ENCODE measurements around the gene COL21A1.

Gene COL21A1

DNA sequence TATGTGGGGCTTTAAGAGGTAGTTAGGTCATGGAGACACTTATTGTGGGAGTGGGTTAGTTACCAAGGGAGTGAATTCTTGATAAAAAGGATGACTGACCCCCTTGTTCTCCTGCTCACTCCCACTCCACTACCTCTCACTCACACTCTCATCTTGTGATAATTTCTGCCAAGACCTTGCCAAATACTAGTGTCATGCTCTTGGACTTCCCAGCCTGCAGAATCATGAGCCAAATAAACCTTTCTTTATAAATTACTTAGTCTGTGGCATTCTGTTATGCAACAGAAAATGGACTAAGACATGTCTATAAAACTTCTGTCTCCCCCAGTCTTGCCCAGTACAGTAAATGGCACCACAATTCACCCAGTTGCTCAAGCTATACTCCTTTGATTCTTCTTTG is 93.3 kb downstream of the COL21A1 start:
- ChIA-PET CTCF (no interaction called here), POLR2A (no interaction called here)
- TF ChIP-seq, protein P1, sequence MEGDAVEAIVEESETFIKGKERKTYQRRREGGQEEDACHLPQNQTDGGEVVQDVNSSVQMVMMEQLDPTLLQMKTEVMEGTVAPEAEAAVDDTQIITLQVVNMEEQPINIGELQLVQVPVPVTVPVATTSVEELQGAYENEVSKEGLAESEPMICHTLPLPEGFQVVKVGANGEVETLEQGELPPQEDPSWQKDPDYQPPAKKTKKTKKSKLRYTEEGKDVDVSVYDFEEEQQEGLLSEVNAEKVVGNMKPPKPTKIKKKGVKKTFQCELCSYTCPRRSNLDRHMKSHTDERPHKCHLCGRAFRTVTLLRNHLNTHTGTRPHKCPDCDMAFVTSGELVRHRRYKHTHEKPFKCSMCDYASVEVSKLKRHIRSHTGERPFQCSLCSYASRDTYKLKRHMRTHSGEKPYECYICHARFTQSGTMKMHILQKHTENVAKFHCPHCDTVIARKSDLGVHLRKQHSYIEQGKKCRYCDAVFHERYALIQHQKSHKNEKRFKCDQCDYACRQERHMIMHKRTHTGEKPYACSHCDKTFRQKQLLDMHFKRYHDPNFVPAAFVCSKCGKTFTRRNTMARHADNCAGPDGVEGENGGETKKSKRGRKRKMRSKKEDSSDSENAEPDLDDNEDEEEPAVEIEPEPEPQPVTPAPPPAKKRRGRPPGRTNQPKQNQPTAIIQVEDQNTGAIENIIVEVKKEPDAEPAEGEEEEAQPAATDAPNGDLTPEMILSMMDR (IDR thresholded peaks at IDR 0.05; ENCODE audit: insufficient read depth, low read length, missing control alignments): no peak
- DNase-seq (ENCODE audit: low read depth, low spot score): no peak
- H3K4me3 ChIP-seq (ENCODE audit: low read depth, low read length): no peak overlapping the region

DNA sequence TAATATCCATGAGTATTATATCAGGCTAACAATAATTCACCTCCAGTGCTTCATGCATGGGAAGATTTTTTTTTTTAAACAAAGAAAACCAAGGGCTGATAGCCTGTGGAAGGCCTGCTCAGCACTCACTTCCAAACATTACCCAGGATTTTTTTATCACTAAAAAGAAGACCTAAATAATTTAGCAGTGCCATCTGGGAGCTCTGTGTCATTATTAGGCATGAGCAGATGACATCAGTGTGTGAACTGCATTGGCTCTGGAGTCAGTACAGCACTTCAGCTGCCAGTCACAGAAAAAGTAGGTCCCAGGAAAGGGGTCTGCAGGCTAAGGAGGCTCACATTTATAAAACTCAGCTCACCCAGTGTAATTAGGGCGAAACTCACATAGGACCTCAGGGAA is 94.8 kb downstream of the COL21A1 start:
- POLR2A ChIA-PET: no interaction called here
- no peak for DNase-seq (ENCODE audit: low read depth, low spot score)
- CTCF ChIA-PET: no interaction called here
- TF ChIP-seq, protein P1 (IDR thresholded peaks at IDR 0.05; ENCODE audit: insufficient read depth, low read length, missing control alignments): no peak
- H3K4me3 ChIP-seq (ENCODE audit: low read depth, low read length): no peak overlapping the region

DNA sequence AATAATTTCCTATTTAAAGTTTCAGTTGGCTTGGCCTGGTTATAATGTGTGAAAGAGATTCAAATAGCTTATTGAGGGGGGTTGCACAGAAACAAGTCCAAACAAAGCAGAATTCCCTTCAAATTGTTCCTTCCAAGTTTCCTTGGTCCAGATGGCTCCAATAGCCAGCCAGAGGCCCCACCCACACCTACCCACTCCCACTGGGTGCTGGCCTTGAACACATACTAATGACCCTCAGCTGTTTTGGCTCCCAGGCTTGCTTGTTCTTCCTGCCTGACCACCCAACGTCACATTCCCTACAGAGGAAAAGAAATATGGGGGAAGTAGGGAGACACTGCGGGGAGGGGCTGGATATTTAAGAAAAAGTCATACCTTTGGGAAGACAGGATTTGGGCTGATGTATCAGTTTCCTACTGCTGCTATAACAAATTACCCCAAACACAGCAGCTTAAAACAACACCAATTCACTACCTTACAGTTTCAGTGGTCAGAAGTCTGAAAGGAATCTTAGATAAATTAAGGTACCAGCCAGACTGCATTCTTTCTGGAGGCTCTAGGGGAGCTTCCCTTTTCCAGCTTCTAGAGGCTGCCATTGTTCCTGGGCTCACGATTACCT is 95.7 kb downstream of the COL21A1 start:
- no peak for DNase-seq (ENCODE audit: low read depth, low spot score)
- ChIA-PET CTCF (no interaction called here), POLR2A (no interaction called here)
- TF ChIP-seq, protein P1 (IDR thresholded peaks at IDR 0.05; ENCODE audit: insufficient read depth, low read length, missing control alignments): no peak
- H3K4me3 ChIP-seq (ENCODE audit: low read depth, low read length): no peak overlapping the region

DNA sequence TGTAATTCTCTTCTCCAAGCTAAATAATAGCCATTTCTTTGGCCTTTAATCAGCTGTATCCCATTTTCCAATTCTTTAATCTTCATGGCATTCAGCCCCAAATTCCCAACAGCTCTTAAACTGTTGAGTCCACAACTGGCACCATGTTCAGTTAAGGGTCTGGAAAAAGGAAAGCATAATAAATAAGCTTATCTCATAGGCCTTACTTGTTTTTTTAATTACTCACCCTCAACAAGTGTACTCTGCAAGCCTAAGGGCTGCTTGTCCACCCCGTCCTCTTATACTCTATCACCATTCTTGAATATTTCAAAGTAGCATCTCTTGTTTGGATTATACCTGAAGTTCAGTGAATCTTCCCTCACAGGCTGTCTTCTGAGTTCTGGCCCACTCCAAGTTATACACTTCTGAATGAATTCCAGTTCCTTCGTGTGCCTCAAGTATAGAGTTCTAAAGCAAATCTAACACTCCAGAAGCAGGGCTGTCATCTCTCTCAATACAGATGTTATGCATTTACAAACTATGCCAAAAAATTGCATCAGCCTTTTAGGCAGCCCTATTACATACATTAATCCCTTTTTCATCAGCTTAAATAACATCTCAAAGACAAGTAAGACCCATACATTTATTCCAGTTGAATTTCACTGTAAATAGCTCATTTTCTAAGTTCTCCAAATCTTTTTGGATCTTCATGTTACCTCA is 98.7 kb downstream of the COL21A1 start:
- no peak for DNase-seq (ENCODE audit: low read depth, low spot score)
- ChIA-PET CTCF (interaction anchor here (1.1 kb wide), 1 partner anchor 9 kb away, joined by 3 read pairs; no protein-coding TSS in a partner anchor), POLR2A (no interaction called here)
- TF ChIP-seq, protein P1 (IDR thresholded peaks at IDR 0.05; ENCODE audit: insufficient read depth, low read length, missing control alignments): no peak
- H3K4me3 ChIP-seq (ENCODE audit: low read depth, low read length): no peak overlapping the region

DNA sequence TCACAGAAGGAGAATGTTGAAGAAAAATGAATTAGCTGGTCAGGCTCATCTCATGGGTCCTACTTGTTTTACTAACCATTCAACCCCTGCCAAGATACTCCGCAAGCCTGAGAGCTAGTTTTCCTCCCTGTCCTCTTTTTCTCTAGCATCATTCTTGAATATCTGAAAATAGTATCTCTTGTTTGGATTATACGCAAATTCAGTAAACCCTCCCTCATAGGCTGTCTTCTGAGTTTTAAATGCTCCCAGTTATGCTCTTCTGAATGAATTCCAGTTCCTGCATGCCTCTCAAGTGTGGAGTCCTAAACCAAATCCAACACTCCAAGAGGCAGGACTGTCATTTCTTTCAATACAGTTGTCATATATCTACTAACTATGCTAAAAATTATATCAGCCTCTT is 99.6 kb downstream of the COL21A1 start:
- TF ChIP-seq, protein P1 (IDR thresholded peaks at IDR 0.05; ENCODE audit: insufficient read depth, low read length, missing control alignments): no peak
- ChIA-PET CTCF (interaction anchor here (1.1 kb wide), 1 partner anchor 10 kb away, joined by 3 read pairs; no protein-coding TSS in a partner anchor), POLR2A (no interaction called here)
- no peak for DNase-seq (ENCODE audit: low read depth, low spot score)
- H3K4me3 ChIP-seq (ENCODE audit: low read depth, low read length): no peak overlapping the region

DNA sequence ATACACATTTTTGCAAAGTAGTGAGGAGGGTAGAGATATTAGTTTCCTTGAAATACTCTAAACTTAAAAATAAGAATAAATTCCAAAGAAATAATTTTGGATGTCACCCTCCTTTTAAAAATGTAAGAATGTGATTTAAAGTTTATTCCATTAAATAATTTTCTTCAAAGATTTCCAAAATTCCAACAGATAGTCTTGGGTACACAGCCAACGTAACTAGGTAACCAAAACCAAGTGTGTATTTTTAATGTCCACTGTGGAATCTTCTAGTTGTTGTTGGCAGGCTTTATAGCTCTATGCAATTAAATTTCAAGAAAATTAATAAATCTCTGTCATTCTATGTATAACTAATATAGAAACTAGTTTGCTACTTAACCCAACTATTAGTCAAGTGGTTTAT is 101.3 kb downstream of the COL21A1 start:
- H3K4me3 ChIP-seq (ENCODE audit: low read depth, low read length): no peak overlapping the region
- DNase-seq (ENCODE audit: low read depth, low spot score): no peak
- ChIA-PET CTCF (no interaction called here), POLR2A (no interaction called here)
- TF ChIP-seq, protein P1 (IDR thresholded peaks at IDR 0.05; ENCODE audit: insufficient read depth, low read length, missing control alignments): no peak
